Fibroblast of lung (primary cell): ENCODE measurements around the gene S1PR1. TPM values are rescaled to one million over a fixed set of nuclear protein-coding genes. Genes with fewer than 3 reads are reported as not detected.

Source experiments
- DNase-seq, 2 donors: peaks; one replicate each; pipeline versions ENCODE4 v3.0.0 to v3.0.0-alpha.2; 2010; ENCODE audit warnings: low read depth in 2 of 2
- H2AFZ ChIP-seq: 2 replicates; pipeline ENCODE4 v1.5.1; 2012; ENCODE audit warnings: low read length, control low read depth, inconsistent platforms
- H3K27ac ChIP-seq: 2 replicates; pipeline ENCODE4 v1.5.1; 2011; ENCODE audit warnings: low read length, control low read depth; ENCODE audit not compliant: insufficient read depth
- H3K27me3 ChIP-seq: 2 replicates; pipeline ENCODE4 v1.5.1; 2011; ENCODE audit warnings: mild to moderate bottlenecking, low read length; ENCODE audit not compliant: control insufficient read depth, insufficient read depth
- H3K36me3 ChIP-seq: 2 replicates; pipeline ENCODE4 v1.5.1; 2011; ENCODE audit warnings: low read length; ENCODE audit not compliant: control insufficient read depth, insufficient read depth
- H3K4me1 ChIP-seq: 2 replicates; pipeline ENCODE4 v1.5.1; 2011; ENCODE audit warnings: low read length; ENCODE audit not compliant: control insufficient read depth, insufficient read depth; ENCODE audit errors: extremely low read depth
- H3K4me2 ChIP-seq: 2 replicates; pipeline ENCODE4 v1.5.1; 2011; ENCODE audit warnings: low read length, control low read depth; ENCODE audit not compliant: insufficient read depth; ENCODE audit errors: extremely low read depth
- H3K4me3 ChIP-seq, 4 experiments: fragments of 200-600 bp in 1 of 4; sonication (generic) in 1 of 4; replicated peaks in 1 of 4; 2 replicates each; pipeline ENCODE4 v1.5.1; 2011 to 2016; ENCODE audit warnings: low read length in 4 of 4, low read depth in 3 of 4, mild to moderate bottlenecking in 3 of 4, control low read depth in 2 of 4, inconsistent platforms in 1 of 4, mixed read lengths in 1 of 4; ENCODE audit not compliant: insufficient read depth in 1 of 4; ENCODE audit errors: control extremely low read depth in 1 of 4
- H3K79me2 ChIP-seq: 2 replicates; pipeline ENCODE4 v1.5.1; 2012; ENCODE audit warnings: mild to moderate bottlenecking, low read length, inconsistent platforms; ENCODE audit not compliant: control insufficient read depth, insufficient read depth
- H3K9ac ChIP-seq: 2 replicates; pipeline ENCODE4 v1.5.1; 2011; ENCODE audit warnings: mild to moderate bottlenecking, low read length, control low read depth; ENCODE audit not compliant: insufficient read depth
- H3K9me3 ChIP-seq: 2 replicates; pipeline ENCODE4 v1.5.1; 2012; ENCODE audit warnings: low read depth, low read length; ENCODE audit not compliant: control insufficient read depth, insufficient read depth
- H4K20me1 ChIP-seq: 2 replicates; pipeline ENCODE4 v1.5.1; 2011; ENCODE audit warnings: low read length; ENCODE audit not compliant: control insufficient read depth, insufficient read depth; ENCODE audit errors: extremely low read depth
- CTCF ChIP-seq, 2 donors: IDR thresholded peaks in 1 of 2; conservative IDR thresholded peaks in 1 of 2; 1 replicate in 1 of 2; 2 replicates in 1 of 2; pipeline ENCODE4 v1.5.1; 2011 to 2012; ENCODE audit warnings: low read length in 2 of 2, control low read depth in 1 of 2, inconsistent platforms in 1 of 2, low read depth in 1 of 2, mild to moderate bottlenecking in 1 of 2
- EZH2 ChIP-seq: IDR thresholded peaks from 2 replicates; pipeline ENCODE4 v1.5.1; 2012; ENCODE audit warnings: low read length, control low read depth, mild to moderate bottlenecking; ENCODE audit errors: missing control alignments
- polyA plus RNA-seq, 2 donors: library from polyadenylated mRNA; depleted of rRNA in 1 of 2; stranded (reverse) in 1 of 2; unstranded in 1 of 2; fragments of >200 nt; gene quantifications; 2 replicates each; pipeline ENCODE4 v1.2.1, GENCODE V29; 2011 to 2012; ENCODE audit warnings: missing spikeins in 1 of 2
- total RNA-seq: library from RNA; depleted of rRNA; stranded (reverse); fragments of >200 nt; gene quantifications from 2 replicates; pipeline ENCODE4 v1.2.1, GENCODE V29; 2014

Gene S1PR1
- total and polyA plus RNA-seq, 2 donors (not counting 1 experiment from before 2014, with no cell fraction given) = 6.2 to 10.4 TPM

GRCh38 chr1:101199637-101199982 is 37.2 kb upstream of the S1PR1 start:
- Histone ChIP-seq H3K79me2 (no peaks in the 10 kb centered on the region), H3K4me2 (no peak overlapping the region), H3K4me3 (no peak overlapping the region), H3K4me1 (peaks cover 3% of the 10 kb centered on the region), H3K27ac (no peak overlapping the region), H3K9ac (no peak overlapping the region), H4K20me1 (no peaks in the 10 kb centered on the region), H2AFZ (no peak overlapping the region), H3K9me3 (no peaks in the 10 kb centered on the region), H3K27me3 (no peaks in the 10 kb centered on the region), H3K36me3 (no peaks in the 10 kb centered on the region)
- TF ChIP-seq EZH2 (no peak), CTCF (conservative IDR thresholded peaks at IDR 0.05 in 1 of 2, IDR thresholded peaks at IDR 0.05 in 1 of 2; ENCODE audit: low read depth in 1 of 2, low read length in 2 of 2) (no peak)
- no peak for DNase-seq

- Histone ChIP-seq H3K27me3 (no peaks in the 10 kb centered on the region), H2AFZ (peak overlapping the region; percentile 32), H3K27ac (peak overlapping the region; percentile 1), H3K79me2 (no peaks in the 10 kb centered on the region), H3K4me2 (no peak overlapping the region), H3K36me3 (no peaks in the 10 kb centered on the region), H4K20me1 (no peaks in the 10 kb centered on the region), H3K4me1 (peaks cover 3% of the 10 kb centered on the region), H3K9me3 (no peaks in the 10 kb centered on the region), H3K9ac (no peak overlapping the region), H3K4me3 (no peak overlapping the region)
- DNase-seq = peak; percentile 73 to 94
- TF ChIP-seq CTCF (conservative IDR thresholded peaks at IDR 0.05 in 1 of 2, IDR thresholded peaks at IDR 0.05 in 1 of 2; ENCODE audit: low read depth in 1 of 2, low read length in 2 of 2) = no peak
- TF ChIP-seq EZH2 = no peak
Observed at GRCh38 chr1:101200513-101200912, 36.3 kb upstream of the S1PR1 start.

GRCh38 chr1:101203820-101204540 is 32.8 kb upstream of the S1PR1 start:
- H3K27ac ChIP-seq = no peak overlapping the region
- no peaks in the 10 kb centered on the region for H4K20me1 ChIP-seq
- no peak overlapping the region for H2AFZ ChIP-seq
- peak; percentile 51 to 65 for DNase-seq
- H3K4me3 ChIP-seq = no peak overlapping the region
- no peaks in the 10 kb centered on the region for H3K27me3 ChIP-seq
- no peak for TF ChIP-seq CTCF (conservative IDR thresholded peaks at IDR 0.05 in 1 of 2, IDR thresholded peaks at IDR 0.05 in 1 of 2; ENCODE audit: low read depth in 1 of 2, low read length in 2 of 2)
- TF ChIP-seq EZH2 = no peak
- H3K36me3 ChIP-seq = no peaks in the 10 kb centered on the region
- H3K9ac ChIP-seq = no peak overlapping the region
- H3K4me1 ChIP-seq = peaks cover 3% of the 10 kb centered on the region
- no peaks in the 10 kb centered on the region for H3K9me3 ChIP-seq
- H3K79me2 ChIP-seq = no peaks in the 10 kb centered on the region
- no peak overlapping the region for H3K4me2 ChIP-seq
